Hair follicle dermal papilla cell (primary cell): ENCODE measurements around the gene ACTR2. TPM values are rescaled to one million over a fixed set of nuclear protein-coding genes. Genes with fewer than 3 reads are reported as not detected.

Source experiments
- total RNA-seq: library from RNA; depleted of rRNA; stranded (reverse); fragments of >200 nt; gene quantifications from 2 replicates; pipeline ENCODE4 v1.2.3, GENCODE V29; 2012

ACTR2 gene
- 87.0 and 95.0 TPM in 2 replicates for total RNA-seq

DNA sequence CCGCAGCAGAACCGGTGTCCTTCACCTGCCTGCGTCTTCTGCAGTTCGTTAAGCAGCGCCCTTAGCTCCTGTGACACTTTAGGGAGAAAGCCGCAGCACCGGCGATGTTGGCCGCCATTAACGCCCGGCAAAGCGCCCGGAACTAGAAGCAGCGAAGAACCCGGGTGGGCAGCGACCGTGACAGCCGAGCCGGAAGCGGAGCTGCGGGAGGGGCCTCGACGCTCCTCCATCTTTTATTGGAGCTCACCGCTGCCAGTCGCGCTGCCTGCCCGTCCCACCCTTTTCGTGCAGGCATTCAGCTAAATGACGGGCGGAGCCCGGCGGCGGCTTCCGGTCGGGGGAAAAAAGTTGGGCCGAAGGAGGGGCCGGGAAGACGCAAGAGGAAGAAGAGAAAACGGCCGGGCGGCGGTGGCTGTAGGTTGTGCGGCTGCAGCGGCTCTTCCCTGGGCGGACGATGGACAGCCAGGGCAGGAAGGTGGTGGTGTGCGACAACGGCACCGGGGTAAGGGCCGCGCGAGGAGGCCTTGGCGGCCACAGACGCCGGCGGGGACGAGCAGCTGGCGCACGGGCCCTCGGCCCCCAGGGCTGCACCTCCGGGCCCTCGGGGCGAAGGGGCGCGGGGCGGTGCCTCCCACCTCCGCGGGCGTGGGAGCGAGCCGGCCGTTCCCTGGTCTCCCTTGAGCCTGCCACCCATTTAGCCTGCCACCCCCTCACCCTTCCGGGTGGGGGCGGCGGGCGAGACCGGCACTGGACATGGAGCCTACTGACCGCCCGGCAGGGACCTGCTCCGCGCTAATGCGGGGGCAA, at the start of gene ACTR2:
ACTR2 (plus strand) TSS at position 376 of the 807 bp plus-strand sequence; CDS start at position 455, 79 bp downstream.

Other genes starting within 250 kb of the ACTR2 start
- gene SLC1A4, start 238.4 kb upstream of the ACTR2 start, total RNA-seq: 24.2 and 31.5 TPM in 2 replicates
- 14.6 and 18.7 TPM in 2 replicates for gene CEP68, start 171.4 kb upstream of the ACTR2 start, total RNA-seq
- gene RAB1A, start 97.7 kb upstream of the ACTR2 start, total RNA-seq: 66.7 and 69.6 TPM in 2 replicates
- gene SPRED2, start 204.8 kb downstream of the ACTR2 start, total RNA-seq: 23.9 and 38.5 TPM in 2 replicates